Breast epithelium (tissue), 4 donors: ENCODE data around the gene ARHGAP8. TPM values are rescaled to one million over a fixed set of nuclear protein-coding genes. Genes with fewer than 3 reads are reported as not detected.

ENCODE experiments used
- DNase-seq, 2 donors: peaks; one replicate each; pipeline ENCODE4 v3.0.0-alpha.2; 2019; ENCODE audit warnings: low spot score in 2 of 2
- H3K27ac ChIP-seq, 2 donors: fragments of 200-600 bp; sonication (generic) in 1 of 2; one replicate each; pipeline ENCODE4 v1.5.1; 2016 to 2019; ENCODE audit warnings: mild to moderate bottlenecking in 1 of 2
- H3K27me3 ChIP-seq, 2 donors: fragments of 200-600 bp; sonication (generic) in 1 of 2; one replicate each; pipeline versions ENCODE4 v1.5.1 to v1.6.0; 2017 to 2019; ENCODE audit warnings: control low read depth in 1 of 2, mild to moderate bottlenecking in 1 of 2
- H3K36me3 ChIP-seq: fragments of 200-600 bp; one replicate; pipeline ENCODE4 v1.5.1; 2019
- H3K4me1 ChIP-seq, 2 donors: fragments of 200-600 bp; sonication (generic); one replicate each; pipeline ENCODE4 v1.5.1; 2016 to 2019; ENCODE audit warnings: control low read depth in 1 of 2
- H3K4me3 ChIP-seq, 3 donors: fragments of 200-600 bp; sonication (generic); 1 replicate in 2 of 3; 2 replicates in 1 of 3; pipeline ENCODE4 v1.5.1; 2016 to 2019; ENCODE audit warnings: mild to moderate bottlenecking in 3 of 3, moderate library complexity in 2 of 3
- H3K9me3 ChIP-seq, 2 donors: fragments of 200-600 bp; sonication (generic) in 1 of 2; one replicate each; pipeline ENCODE4 v1.5.1; 2016 to 2019; ENCODE audit warnings: control low read depth in 1 of 2
- POLR2A ChIP-seq: fragments of 450-650 bp; IDR thresholded peaks from one replicate; pipeline ENCODE4 v1.6.1; 2016; ENCODE audit warnings: antibody characterized with exemption, mild to moderate bottlenecking, moderate library complexity
- POLR2AphosphoS5 ChIP-seq, 3 donors: sonication (generic); formaldehyde crosslinking; IDR thresholded peaks; one replicate each; pipeline ENCODE4 v1.6.1; 2017; ENCODE audit warnings: antibody characterized with exemption in 3 of 3
- intact Hi-C: fragments of 100-400 bp; cut with DNase I; formaldehyde crosslinking; loops from one replicate; pipeline ENCODE4 v1.15.1; 2023; ENCODE audit warnings: low total_unique reads
- total RNA-seq, 3 donors: library from RNA; depleted of rRNA; stranded (reverse); fragments of >200 nt; gene quantifications; one replicate each; pipeline ENCODE4 v1.1.0, GENCODE V29; 2016
- TF ChIP-seq, protein P1 (sequence below), 3 donors: fragments of 450-650 bp; IDR thresholded peaks; one replicate each; pipeline ENCODE4 v1.5.1; 2016 to 2017; ENCODE audit warnings: antibody characterized with exemption in 3 of 3, mild to moderate bottlenecking in 3 of 3, moderate library complexity in 3 of 3

Gene ARHGAP8
- total RNA-seq, 3 donors from 2014 or later: 9.8 to 39.4 (median 32.4) TPM

DNA sequence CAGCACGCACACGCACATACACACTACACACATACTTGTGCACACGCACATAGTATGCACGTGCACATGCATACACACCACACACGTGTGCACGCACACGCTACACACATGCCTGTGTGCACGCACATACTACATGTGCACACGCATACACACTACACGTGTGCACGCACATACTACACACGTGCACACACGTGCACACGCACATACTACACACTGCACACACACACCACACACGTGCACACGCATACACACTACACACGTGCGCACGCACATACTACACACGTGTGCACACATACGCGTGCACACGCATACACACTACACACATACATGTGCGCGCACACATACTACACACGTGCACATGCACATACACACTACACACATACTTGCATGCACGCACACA, 19.7 kb upstream of the ARHGAP8 start:
- no peaks in the 10 kb centered on the region for H3K27me3 ChIP-seq
- no peak overlapping the region for H3K4me3 ChIP-seq
- no peaks in the 10 kb centered on the region for H3K36me3 ChIP-seq
- no peak overlapping the region for H3K27ac ChIP-seq
- TF ChIP-seq POLR2AphosphoS5 (IDR thresholded peaks at IDR 0.05) (no peak), POLR2A (no peak)
- TF ChIP-seq, protein P1, sequence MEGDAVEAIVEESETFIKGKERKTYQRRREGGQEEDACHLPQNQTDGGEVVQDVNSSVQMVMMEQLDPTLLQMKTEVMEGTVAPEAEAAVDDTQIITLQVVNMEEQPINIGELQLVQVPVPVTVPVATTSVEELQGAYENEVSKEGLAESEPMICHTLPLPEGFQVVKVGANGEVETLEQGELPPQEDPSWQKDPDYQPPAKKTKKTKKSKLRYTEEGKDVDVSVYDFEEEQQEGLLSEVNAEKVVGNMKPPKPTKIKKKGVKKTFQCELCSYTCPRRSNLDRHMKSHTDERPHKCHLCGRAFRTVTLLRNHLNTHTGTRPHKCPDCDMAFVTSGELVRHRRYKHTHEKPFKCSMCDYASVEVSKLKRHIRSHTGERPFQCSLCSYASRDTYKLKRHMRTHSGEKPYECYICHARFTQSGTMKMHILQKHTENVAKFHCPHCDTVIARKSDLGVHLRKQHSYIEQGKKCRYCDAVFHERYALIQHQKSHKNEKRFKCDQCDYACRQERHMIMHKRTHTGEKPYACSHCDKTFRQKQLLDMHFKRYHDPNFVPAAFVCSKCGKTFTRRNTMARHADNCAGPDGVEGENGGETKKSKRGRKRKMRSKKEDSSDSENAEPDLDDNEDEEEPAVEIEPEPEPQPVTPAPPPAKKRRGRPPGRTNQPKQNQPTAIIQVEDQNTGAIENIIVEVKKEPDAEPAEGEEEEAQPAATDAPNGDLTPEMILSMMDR (IDR thresholded peaks at IDR 0.05): no peak
- no peak for DNase-seq
- peaks cover 14 to 18% of the 10 kb centered on the region in 2 donors for H3K4me1 ChIP-seq
- no peaks in the 10 kb centered on the region for H3K9me3 ChIP-seq
- intact Hi-C loops: no loop called here

DNA sequence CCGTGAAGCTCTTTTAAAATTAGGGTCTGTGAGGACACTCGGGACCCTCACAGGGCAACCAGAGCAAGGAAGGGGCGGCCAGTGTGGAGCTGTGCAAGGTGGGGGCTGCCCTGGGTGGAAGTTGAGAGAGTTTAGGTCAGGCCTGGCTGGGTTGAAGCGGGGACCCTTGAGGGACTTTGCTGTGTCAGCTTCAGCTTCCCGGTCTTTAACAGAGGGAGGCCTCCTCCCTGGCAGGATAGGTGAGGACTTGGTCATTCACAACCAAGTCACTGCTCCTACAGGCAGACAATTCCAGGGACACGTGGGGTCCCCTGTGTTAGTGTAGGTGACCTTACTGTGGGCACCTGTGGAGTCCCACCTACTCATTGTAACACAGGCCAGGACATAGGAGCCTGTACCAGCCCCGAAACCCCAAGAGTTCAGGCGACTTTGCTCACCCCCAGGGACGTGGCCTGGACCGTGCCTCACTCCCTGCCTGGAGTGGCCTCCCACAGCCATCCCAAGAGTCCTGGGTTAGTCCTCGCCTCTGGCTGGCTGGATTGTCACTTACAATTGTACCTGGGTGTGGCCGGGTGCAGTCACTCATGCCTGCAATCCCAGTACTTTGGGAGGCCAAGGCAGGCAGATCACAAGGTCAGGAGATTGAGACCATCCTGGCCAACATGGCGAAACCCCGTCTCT, 18.8 kb upstream of the ARHGAP8 start:
- intact Hi-C loops: no loop called here
- Histone ChIP-seq H3K27me3 (no peaks in the 10 kb centered on the region), H3K4me1 (peaks cover 14 to 15% of the 10 kb centered on the region in 2 donors), H3K27ac (no peak overlapping the region), H3K36me3 (no peaks in the 10 kb centered on the region), H3K9me3 (no peaks in the 10 kb centered on the region), H3K4me3 (no peak overlapping the region)
- no peak for TF ChIP-seq POLR2A
- TF ChIP-seq, protein P1 (IDR thresholded peaks at IDR 0.05): no peak
- TF ChIP-seq POLR2AphosphoS5 (IDR thresholded peaks at IDR 0.05): no peak
- DNase-seq: no peak

GRCh38 chr22:44734278-44734677, 18.1 kb upstream of the ARHGAP8 start:
- no peak for DNase-seq
- intact Hi-C loops: no loop called here
- TF ChIP-seq, protein P1 (IDR thresholded peaks at IDR 0.05): no peak
- no peak for TF ChIP-seq POLR2A
- TF ChIP-seq POLR2AphosphoS5 (IDR thresholded peaks at IDR 0.05): no peak
- Histone ChIP-seq H3K27me3 (no peaks in the 10 kb centered on the region), H3K4me3 (no peak overlapping the region), H3K27ac (no peak overlapping the region), H3K4me1 (peaks cover 8 to 10% of the 10 kb centered on the region in 2 donors), H3K36me3 (no peaks in the 10 kb centered on the region), H3K9me3 (no peaks in the 10 kb centered on the region)

DNA sequence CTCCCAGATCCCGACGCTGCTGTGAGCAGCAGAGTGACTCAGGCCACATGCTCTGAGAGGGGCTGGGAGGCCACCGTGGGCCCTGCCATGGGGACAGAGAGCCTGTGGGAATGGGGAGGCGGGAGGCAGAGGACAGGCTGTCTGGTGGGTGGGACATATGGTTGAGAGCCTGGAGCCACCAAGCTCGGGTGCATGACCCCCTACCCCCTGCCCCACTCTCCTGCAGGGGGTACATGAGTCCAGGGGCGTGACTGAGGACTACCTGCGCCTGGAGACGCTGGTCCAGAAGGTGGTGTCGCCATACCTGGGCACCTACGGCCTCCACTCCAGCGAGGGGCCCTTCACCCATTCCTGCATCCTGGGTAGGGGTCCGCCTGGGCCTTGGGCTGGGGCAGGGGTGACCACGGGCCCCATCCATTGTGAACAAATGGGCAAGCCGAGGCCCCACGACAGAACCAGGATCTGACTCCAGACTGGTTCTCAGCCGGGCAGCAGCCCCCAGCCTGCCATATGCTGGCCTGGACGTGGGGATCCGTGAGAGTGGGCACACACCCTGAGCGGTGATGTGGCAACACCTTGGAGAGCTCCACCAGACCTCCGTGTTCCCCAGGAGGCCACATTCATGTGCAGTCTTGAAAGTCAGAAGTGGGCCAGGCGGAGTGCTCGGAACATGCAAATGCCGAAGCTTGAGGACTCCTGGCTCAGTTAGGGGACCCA, 17.4 kb upstream of the ARHGAP8 start:
- DNase-seq: no peak
- Histone ChIP-seq H3K9me3 (no peaks in the 10 kb centered on the region), H3K27ac (no peak overlapping the region), H3K36me3 (no peaks in the 10 kb centered on the region), H3K4me3 (no peak overlapping the region), H3K4me1 (peaks cover 3 to 5% of the 10 kb centered on the region in 2 donors), H3K27me3 (no peaks in the 10 kb centered on the region)
- TF ChIP-seq, protein P1 (IDR thresholded peaks at IDR 0.05): no peak
- TF ChIP-seq POLR2AphosphoS5 (IDR thresholded peaks at IDR 0.05) (no peak), POLR2A (no peak)
- intact Hi-C loops: loop anchor here (5.0 kb wide), 1 partner anchor 38 kb away; no protein-coding TSS in a partner anchor
